Measurements from ENCODE around the gene HSD17B14. TPM values are rescaled to one million over a fixed set of nuclear protein-coding genes. Genes with fewer than 3 reads are reported as not detected.
A peak's percentile ranks its signal among the peaks of the same experiment; 100 is the strongest.

HSD17B14 gene
- total RNA-seq, 3 donors from 2014 or later (not counting 1 experiment from before 2014, with no cell fraction given): 0.75 TPM; not detected in 2

- H3K4me1 Mint-ChIP-seq: peaks cover 43 to 50% of the 10 kb centered on the region in 2 donors
- no peaks in the 10 kb centered on the region for H3K27me3 ChIP-seq (ENCODE audit: control insufficient read depth, insufficient read depth, low read length)
- peak in 1 of 3 donors; percentile 0 for ATAC-seq
- intact Hi-C loops (cut with micrococcal nuclease): loop anchor here (1.0 to 10.0 kb wide), 3 partner anchors 26 to 240 kb away; partner anchors contain the start of genes DBP and NUCB1
- H3K36me3 Mint-ChIP-seq: peaks cover 20% of the 10 kb centered on the region
- peaks cover 0 to 13% of the 10 kb centered on the region in 2 donors for H3K27me3 Mint-ChIP-seq (ENCODE audit: low read depth in 2 of 2)
- TF ChIP-seq CTCF (IDR thresholded peaks at IDR 0.05): no peak
- no peaks in the 10 kb centered on the region for H3K9me3 ChIP-seq (ENCODE audit: control insufficient read depth, insufficient read depth, low read length)
- H3K4me3 ChIP-seq (ENCODE audit: low read length): peak overlapping the region; percentile 17
- H3K27ac Mint-ChIP-seq: peak overlapping the region; percentile 98 to 100
- 64% methylated on average over 16 of the region's 17 CpGs for WGBS (ENCODE audit: insufficient coverage)
- H3K27ac ChIP-seq (ENCODE audit: low read length): peak overlapping the region; percentile 99
- H3K36me3 ChIP-seq (ENCODE audit: control insufficient read depth, insufficient read depth, low read length): peaks cover 30% of the 10 kb centered on the region
- DNase-seq: peak; percentile 52 to 56
- H3K9me3 Mint-ChIP-seq: peaks cover 0 to 3% of the 10 kb centered on the region in 2 donors
- H3K4me3 Mint-ChIP-seq: peak overlapping the region; percentile 100
- H3K4me1 ChIP-seq (ENCODE audit: control insufficient read depth, insufficient read depth, low read length): peaks cover 45% of the 10 kb centered on the region
These were observed 38.2 kb upstream of the HSD17B14 start for GRCh38 chr19:48874303-48875135.

- Histone ChIP-seq H3K9me3 (ENCODE audit: control insufficient read depth, insufficient read depth, low read length) (no peaks in the 10 kb centered on the region), H3K4me1 (ENCODE audit: control insufficient read depth, insufficient read depth, low read length) (peaks cover 45% of the 10 kb centered on the region), H3K36me3 (ENCODE audit: control insufficient read depth, insufficient read depth, low read length) (peaks cover 29% of the 10 kb centered on the region), H3K27ac (ENCODE audit: low read length) (peak overlapping the region; percentile 99), H3K27me3 (ENCODE audit: control insufficient read depth, insufficient read depth, low read length) (no peaks in the 10 kb centered on the region), H3K4me3 (ENCODE audit: low read length) (peak overlapping the region; percentile 86)
- ATAC-seq (no peak), DNase-seq (peak in 1 of 2 donors; percentile 41)
- peak overlapping the region; percentile 100 for H3K4me3 Mint-ChIP-seq
- intact Hi-C loops (cut with micrococcal nuclease): loop anchor here (5.0 to 10.0 kb wide), 2 partner anchors 89 to 239 kb away; partner anchors contain the start of gene DBP
- TF ChIP-seq CTCF (IDR thresholded peaks at IDR 0.05): no peak
- H3K36me3 Mint-ChIP-seq: peaks cover 20% of the 10 kb centered on the region
- H3K4me1 Mint-ChIP-seq: peaks cover 43 to 50% of the 10 kb centered on the region in 2 donors
- peak overlapping the region; percentile 98 to 100 for H3K27ac Mint-ChIP-seq
- 87% methylated on average over 10 of the region's 14 CpGs for WGBS (ENCODE audit: insufficient coverage)
- peaks cover 0 to 3% of the 10 kb centered on the region in 2 donors for H3K9me3 Mint-ChIP-seq
- peaks cover 0 to 13% of the 10 kb centered on the region in 2 donors for H3K27me3 Mint-ChIP-seq (ENCODE audit: low read depth in 2 of 2)
These were observed 37.4 kb upstream of the HSD17B14 start for GRCh38 chr19:48873476-48874302.

- Mint-ChIP-seq H3K4me1 (peaks cover 43 to 49% of the 10 kb centered on the region in 2 donors), H3K36me3 (peaks cover 20% of the 10 kb centered on the region), H3K27ac (peak overlapping the region; percentile 98 to 100), H3K9me3 (peaks cover 0 to 3% of the 10 kb centered on the region in 2 donors), H3K27me3 (ENCODE audit: low read depth in 2 of 2) (peaks cover 0 to 15% of the 10 kb centered on the region in 2 donors), H3K4me3 (peak overlapping the region; percentile 100)
- DNase-seq: peak; percentile 72 to 94
- Histone ChIP-seq H3K27me3 (ENCODE audit: control insufficient read depth, insufficient read depth, low read length) (no peaks in the 10 kb centered on the region), H3K36me3 (ENCODE audit: control insufficient read depth, insufficient read depth, low read length) (peaks cover 26% of the 10 kb centered on the region), H3K4me1 (ENCODE audit: control insufficient read depth, insufficient read depth, low read length) (peaks cover 45% of the 10 kb centered on the region), H3K4me3 (ENCODE audit: low read length) (peak overlapping the region; percentile 86), H3K9me3 (ENCODE audit: control insufficient read depth, insufficient read depth, low read length) (no peaks in the 10 kb centered on the region), H3K27ac (ENCODE audit: low read length) (peak overlapping the region; percentile 99)
- 3% methylated on average over 12 of the region's 14 CpGs for WGBS (ENCODE audit: insufficient coverage)
- ATAC-seq: peak; percentile 28 to 52 (median 37)
- intact Hi-C loops (cut with micrococcal nuclease): loop anchor here (5.0 to 10.0 kb wide), 2 partner anchors 89 to 238 kb away; partner anchors contain the start of gene DBP
- no peak for TF ChIP-seq CTCF (IDR thresholded peaks at IDR 0.05)
These were observed 36.7 kb upstream of the HSD17B14 start for GRCh38 chr19:48872884-48873475.

Data from natural killer cell (primary cell).